CD4-positive, alpha-beta T cell treated with Interleukin-21 for 1 hour (primary cell): ENCODE data around the gene KCNJ6.

ENCODE experiments used
- DNase-seq: peaks from one replicate; pipeline ENCODE4 v3.0.0-alpha.2; 2020

Gene KCNJ6

GRCh38 chr21:37811711-37812110 lies 104.5 kb downstream of the KCNJ6 start:
- no peak for DNase-seq

GRCh38 chr21:37808261-37808660 lies 108.0 kb downstream of the KCNJ6 start:
- no peak for DNase-seq

- DNase-seq, result no peak
Observed at GRCh38 chr21:37805266-37805665, 111.0 kb downstream of the KCNJ6 start.

- no peak for DNase-seq
Observed at GRCh38 chr21:37804001-37804400, 112.3 kb downstream of the KCNJ6 start.

- no peak for DNase-seq
Observed at GRCh38 chr21:37803101-37803651, 113.1 kb downstream of the KCNJ6 start.

GRCh38 chr21:37800456-37801061 lies 115.7 kb downstream of the KCNJ6 start:
- DNase-seq, result no peak

- no peak for DNase-seq
Observed at GRCh38 chr21:37800057-37800455, 116.2 kb downstream of the KCNJ6 start.

- no peak for DNase-seq
Observed at GRCh38 chr21:37799211-37800056, 116.8 kb downstream of the KCNJ6 start.

GRCh38 chr21:37797403-37797802 lies 118.9 kb downstream of the KCNJ6 start:
- no peak for DNase-seq

GRCh38 chr21:37796011-37796410 lies 120.2 kb downstream of the KCNJ6 start:
- no peak for DNase-seq

- DNase-seq, result no peak
Observed at GRCh38 chr21:37793660-37794059, 122.6 kb downstream of the KCNJ6 start.

GRCh38 chr21:37792046-37792445 lies 124.2 kb downstream of the KCNJ6 start:
- DNase-seq, result no peak

GRCh38 chr21:37790905-37791304 lies 125.4 kb downstream of the KCNJ6 start:
- DNase-seq, result no peak

- no peak for DNase-seq
Observed at GRCh38 chr21:37788503-37788902, 127.8 kb downstream of the KCNJ6 start.

- DNase-seq, result no peak
Observed at GRCh38 chr21:37787456-37787855, 128.8 kb downstream of the KCNJ6 start.

- no peak for DNase-seq
Observed at GRCh38 chr21:37784591-37785318, 131.5 kb downstream of the KCNJ6 start.

GRCh38 chr21:37783016-37783415 lies 133.2 kb downstream of the KCNJ6 start:
- no peak for DNase-seq

GRCh38 chr21:37780991-37781983 lies 135.0 kb downstream of the KCNJ6 start:
- no peak for DNase-seq

GRCh38 chr21:37771181-37771580 lies 145.1 kb downstream of the KCNJ6 start:
- DNase-seq, result no peak

- DNase-seq, result no peak
Observed at GRCh38 chr21:37770461-37770860, 145.8 kb downstream of the KCNJ6 start.

GRCh38 chr21:37769656-37770055 lies 146.6 kb downstream of the KCNJ6 start:
- no peak for DNase-seq

GRCh38 chr21:37767984-37768383 lies 148.3 kb downstream of the KCNJ6 start:
- no peak for DNase-seq
